Liver (tissue), 9 donors: Measurements from ENCODE around the gene GSTM3. TPM values are rescaled to one million over a fixed set of nuclear protein-coding genes. Genes with fewer than 3 reads are reported as not detected.
A peak's percentile ranks its signal among the peaks of the same experiment; 100 is the strongest.

Experiments used
- DNase-seq: peaks from one replicate; pipeline ENCODE4 v3.0.0-alpha.2; 2017; ENCODE audit warnings: low spot score
- H3K27ac ChIP-seq, 2 donors: one replicate each; pipeline ENCODE4 v1.7.0; 2013; ENCODE audit warnings: inconsistent platforms in 2 of 2, low read length in 2 of 2, control low read depth in 1 of 2, low read depth in 1 of 2, mild to moderate bottlenecking in 1 of 2
- H3K27me3 ChIP-seq, 4 donors: one replicate each; pipeline versions ENCODE4 v1.6.1 to v1.7.0; 2013; ENCODE audit warnings: low read length in 3 of 4, inconsistent platforms in 1 of 4, mild to moderate bottlenecking in 1 of 4, moderate library complexity in 1 of 4; ENCODE audit not compliant: control insufficient read depth in 4 of 4, insufficient read depth in 4 of 4
- H3K36me3 ChIP-seq, 4 donors: one replicate each; pipeline versions ENCODE4 v1.6.1 to v1.7.0; 2013; ENCODE audit warnings: low read length in 3 of 4, mild to moderate bottlenecking in 3 of 4, low read depth in 1 of 4, moderate library complexity in 1 of 4; ENCODE audit not compliant: control insufficient read depth in 4 of 4, insufficient read depth in 3 of 4
- H3K4me1 ChIP-seq, 4 donors: one replicate each; pipeline versions ENCODE4 v1.6.1 to v1.7.0; 2013; ENCODE audit warnings: low read length in 3 of 4, mild to moderate bottlenecking in 3 of 4, moderate library complexity in 1 of 4; ENCODE audit not compliant: control insufficient read depth in 4 of 4, insufficient read depth in 4 of 4
- H3K4me3 ChIP-seq, 3 donors: one replicate each; pipeline versions ENCODE4 v1.6.1 to v1.7.0; 2013; ENCODE audit warnings: low read length in 3 of 3, control low read depth in 1 of 3, low read depth in 1 of 3, mild to moderate bottlenecking in 1 of 3
- H3K9ac ChIP-seq, 2 donors: one replicate each; pipeline ENCODE4 v1.7.0; 2013; ENCODE audit warnings: low read length in 2 of 2, mild to moderate bottlenecking in 2 of 2, moderate library complexity in 2 of 2, control low read depth in 1 of 2, low read depth in 1 of 2
- H3K9me3 ChIP-seq, 4 donors: one replicate each; pipeline versions ENCODE4 v1.6.1 to v1.7.0; 2013; ENCODE audit warnings: low read length in 3 of 4; ENCODE audit not compliant: control insufficient read depth in 4 of 4
- EGR1 ChIP-seq, 2 donors: IDR thresholded peaks; 2 replicates each; pipeline ENCODE4 v1.6.1; 2016 to 2018; ENCODE audit warnings: antibody characterized with exemption in 2 of 2, low read depth in 2 of 2
- FOXA1 ChIP-seq: IDR thresholded peaks from 2 replicates; pipeline ENCODE4 v1.6.1; 2016; ENCODE audit warnings: antibody characterized with exemption
- FOXA2 ChIP-seq: IDR thresholded peaks from 2 replicates; pipeline ENCODE4 v1.6.1; 2016; ENCODE audit warnings: antibody characterized with exemption
- GABPA ChIP-seq, 2 donors: IDR thresholded peaks in 1 of 2; conservative IDR thresholded peaks in 1 of 2; 2 replicates each; pipeline ENCODE4 v1.6.1; 2016; ENCODE audit warnings: antibody characterized with exemption in 2 of 2, mild to moderate bottlenecking in 1 of 2, moderate library complexity in 1 of 2
- HNF4A ChIP-seq, 2 donors: conservative IDR thresholded peaks; 2 replicates each; pipeline ENCODE4 v1.6.1; 2016; ENCODE audit warnings: antibody characterized with exemption in 2 of 2, mild to moderate bottlenecking in 2 of 2
- HNF4G ChIP-seq: IDR thresholded peaks from 2 replicates; pipeline ENCODE4 v1.6.1; 2016; ENCODE audit warnings: antibody characterized with exemption
- JUND ChIP-seq, 2 donors: IDR thresholded peaks; 2 replicates each; pipeline ENCODE4 v1.6.1; 2016; ENCODE audit warnings: antibody characterized with exemption in 2 of 2
- NR2F2 ChIP-seq: IDR thresholded peaks from 2 replicates; pipeline ENCODE4 v1.6.1; 2016; ENCODE audit warnings: antibody characterized with exemption
- RAD21 ChIP-seq, 2 donors: IDR thresholded peaks; 2 replicates each; pipeline ENCODE4 v1.6.1; 2016; ENCODE audit warnings: antibody characterized with exemption in 2 of 2, mild to moderate bottlenecking in 2 of 2
- RXRA ChIP-seq, 2 donors: IDR thresholded peaks; 2 replicates each; pipeline ENCODE4 v1.6.1; 2017 to 2018; ENCODE audit warnings: antibody characterized with exemption in 2 of 2, mild to moderate bottlenecking in 1 of 2
- SP1 ChIP-seq: IDR thresholded peaks from 2 replicates; pipeline ENCODE4 v1.6.1; 2018; ENCODE audit warnings: antibody characterized with exemption, mild to moderate bottlenecking
- TAF1 ChIP-seq: conservative IDR thresholded peaks from 2 replicates; pipeline ENCODE4 v1.6.1; 2016; ENCODE audit warnings: antibody characterized with exemption, mild to moderate bottlenecking
- YY1 ChIP-seq: IDR thresholded peaks from 2 replicates; pipeline ENCODE4 v1.6.1; 2016; ENCODE audit warnings: antibody characterized with exemption, mild to moderate bottlenecking
- WGBS: extraction: QIAGEN DNeasy Blood & Tissue Kit; methylation state at CpG from one replicate; pipeline ENCODE4 v1.1.7; 2013; 5-methylcytosine and 5-hydroxymethylcytosine counted together
- polyA plus RNA-seq, 2 donors: library from polyadenylated mRNA; stranded (reverse) in 1 of 2; unstranded in 1 of 2; fragments of 200-250 nt in 1 of 2; fragments of >200 nt in 1 of 2; fragmentation: Nextera tagmentation in 1 of 2; extraction: Ambion mirVana in 1 of 2; gene quantifications; one replicate each; pipeline versions ENCODE4 v1.2.1 to v1.2.3, GENCODE V29; 2013 to 2015
- total RNA-seq, 2 donors: library from RNA; depleted of rRNA; stranded (reverse); fragments of >200 nt; gene quantifications; one replicate each; pipeline ENCODE4 v1.2.3, GENCODE V29; 2014
- TF ChIP-seq, protein P1 (sequence below): fragments of 150-350 bp; IDR thresholded peaks from 2 replicates; pipeline ENCODE4 v1.5.1; 2017; ENCODE audit warnings: improper control_type of control experiment, low read depth, low read length; ENCODE audit not compliant: missing input control
- TF ChIP-seq, protein P2 (sequence below): IDR thresholded peaks from 2 replicates; pipeline ENCODE4 v1.6.1; 2016; ENCODE audit warnings: antibody characterized with exemption
- TF ChIP-seq, protein P3 (sequence below): IDR thresholded peaks from 2 replicates; pipeline ENCODE4 v1.6.1; 2016; ENCODE audit warnings: antibody characterized with exemption
- TF ChIP-seq, protein P4 (sequence below): IDR thresholded peaks from 2 replicates; pipeline ENCODE4 v1.6.1; 2016; ENCODE audit warnings: antibody characterized with exemption
- TF ChIP-seq, protein P5 (sequence below): IDR thresholded peaks from 2 replicates; pipeline ENCODE4 v1.6.1; 2016; ENCODE audit warnings: antibody characterized with exemption, mild to moderate bottlenecking
- donor health status: healthy.
- donor health status: healthy.
- donor health status: healthy.
- donor health status: healthy.
- donor health status: healthy.

The GSTM3 gene
- total and polyA plus RNA-seq, 4 donors = 6.9 to 51.5 (median 34.9) TPM

DNA sequence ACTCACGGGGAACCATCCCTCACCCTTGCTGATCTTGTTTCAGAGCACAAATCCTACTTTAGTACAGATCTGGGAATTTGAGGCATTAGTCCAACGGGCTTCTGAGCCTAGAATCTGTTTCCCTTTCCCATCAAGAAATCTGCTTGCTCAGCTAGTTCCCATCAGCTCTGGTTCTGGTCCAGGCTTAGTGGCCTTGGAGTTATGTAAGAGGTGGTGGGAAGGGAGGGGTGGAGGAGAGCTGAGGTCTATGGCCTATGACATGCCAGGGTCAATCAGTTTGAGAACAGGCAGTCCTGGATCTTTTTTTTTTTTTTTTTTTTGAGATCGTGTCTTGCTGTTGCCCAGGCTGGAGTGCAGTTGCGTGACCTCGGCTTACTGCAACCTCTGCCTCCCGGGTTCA lies 49.1 kb downstream of the GSTM3 start:
- TF ChIP-seq, protein P1, sequence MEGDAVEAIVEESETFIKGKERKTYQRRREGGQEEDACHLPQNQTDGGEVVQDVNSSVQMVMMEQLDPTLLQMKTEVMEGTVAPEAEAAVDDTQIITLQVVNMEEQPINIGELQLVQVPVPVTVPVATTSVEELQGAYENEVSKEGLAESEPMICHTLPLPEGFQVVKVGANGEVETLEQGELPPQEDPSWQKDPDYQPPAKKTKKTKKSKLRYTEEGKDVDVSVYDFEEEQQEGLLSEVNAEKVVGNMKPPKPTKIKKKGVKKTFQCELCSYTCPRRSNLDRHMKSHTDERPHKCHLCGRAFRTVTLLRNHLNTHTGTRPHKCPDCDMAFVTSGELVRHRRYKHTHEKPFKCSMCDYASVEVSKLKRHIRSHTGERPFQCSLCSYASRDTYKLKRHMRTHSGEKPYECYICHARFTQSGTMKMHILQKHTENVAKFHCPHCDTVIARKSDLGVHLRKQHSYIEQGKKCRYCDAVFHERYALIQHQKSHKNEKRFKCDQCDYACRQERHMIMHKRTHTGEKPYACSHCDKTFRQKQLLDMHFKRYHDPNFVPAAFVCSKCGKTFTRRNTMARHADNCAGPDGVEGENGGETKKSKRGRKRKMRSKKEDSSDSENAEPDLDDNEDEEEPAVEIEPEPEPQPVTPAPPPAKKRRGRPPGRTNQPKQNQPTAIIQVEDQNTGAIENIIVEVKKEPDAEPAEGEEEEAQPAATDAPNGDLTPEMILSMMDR = no peak
- TF ChIP-seq YY1 (peak; percentile 33), SP1 (peak; percentile 93), FOXA2 (no peak), HNF4A (conservative IDR thresholded peaks at IDR 0.05) (peak; percentile 62 to 82), NR2F2 (peak; percentile 97), EGR1 (IDR thresholded peaks at IDR 0.05; ENCODE audit: low read depth in 2 of 2) (peak in 1 of 2 donors; percentile 50), FOXA1 (no peak), RAD21 (IDR thresholded peaks at IDR 0.05) (peak; percentile 18 to 51), RXRA (IDR thresholded peaks at IDR 0.05) (peak; percentile 95 to 97), JUND (IDR thresholded peaks at IDR 0.05) (peak; percentile 53 to 59)
- TF ChIP-seq, protein P2, sequence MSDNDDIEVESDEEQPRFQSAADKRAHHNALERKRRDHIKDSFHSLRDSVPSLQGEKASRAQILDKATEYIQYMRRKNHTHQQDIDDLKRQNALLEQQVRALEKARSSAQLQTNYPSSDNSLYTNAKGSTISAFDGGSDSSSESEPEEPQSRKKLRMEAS = peak; percentile 56
- TF ChIP-seq, protein P3, sequence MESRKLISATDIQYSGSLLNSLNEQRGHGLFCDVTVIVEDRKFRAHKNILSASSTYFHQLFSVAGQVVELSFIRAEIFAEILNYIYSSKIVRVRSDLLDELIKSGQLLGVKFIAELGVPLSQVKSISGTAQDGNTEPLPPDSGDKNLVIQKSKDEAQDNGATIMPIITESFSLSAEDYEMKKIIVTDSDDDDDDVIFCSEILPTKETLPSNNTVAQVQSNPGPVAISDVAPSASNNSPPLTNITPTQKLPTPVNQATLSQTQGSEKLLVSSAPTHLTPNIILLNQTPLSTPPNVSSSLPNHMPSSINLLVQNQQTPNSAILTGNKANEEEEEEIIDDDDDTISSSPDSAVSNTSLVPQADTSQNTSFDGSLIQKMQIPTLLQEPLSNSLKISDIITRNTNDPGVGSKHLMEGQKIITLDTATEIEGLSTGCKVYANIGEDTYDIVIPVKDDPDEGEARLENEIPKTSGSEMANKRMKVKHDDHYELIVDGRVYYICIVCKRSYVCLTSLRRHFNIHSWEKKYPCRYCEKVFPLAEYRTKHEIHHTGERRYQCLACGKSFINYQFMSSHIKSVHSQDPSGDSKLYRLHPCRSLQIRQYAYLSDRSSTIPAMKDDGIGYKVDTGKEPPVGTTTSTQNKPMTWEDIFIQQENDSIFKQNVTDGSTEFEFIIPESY = peak; percentile 51
- H3K9me3 ChIP-seq = no peaks in the 10 kb centered on the region
- H3K4me3 ChIP-seq = no peak overlapping the region
- peak overlapping the region; percentile 52 to 71 for H3K27ac ChIP-seq
- H3K27me3 ChIP-seq = no peaks in the 10 kb centered on the region
- peaks cover 4 to 32% (median 18%) of the 10 kb centered on the region in 4 donors for H3K4me1 ChIP-seq
- no peak for DNase-seq
- H3K9ac ChIP-seq = no peak overlapping the region
- 26% methylated on average over 6 of the region's 6 CpGs for WGBS
- peaks cover 0 to 1% (median 0%) of the 10 kb centered on the region in 4 donors for H3K36me3 ChIP-seq

DNA sequence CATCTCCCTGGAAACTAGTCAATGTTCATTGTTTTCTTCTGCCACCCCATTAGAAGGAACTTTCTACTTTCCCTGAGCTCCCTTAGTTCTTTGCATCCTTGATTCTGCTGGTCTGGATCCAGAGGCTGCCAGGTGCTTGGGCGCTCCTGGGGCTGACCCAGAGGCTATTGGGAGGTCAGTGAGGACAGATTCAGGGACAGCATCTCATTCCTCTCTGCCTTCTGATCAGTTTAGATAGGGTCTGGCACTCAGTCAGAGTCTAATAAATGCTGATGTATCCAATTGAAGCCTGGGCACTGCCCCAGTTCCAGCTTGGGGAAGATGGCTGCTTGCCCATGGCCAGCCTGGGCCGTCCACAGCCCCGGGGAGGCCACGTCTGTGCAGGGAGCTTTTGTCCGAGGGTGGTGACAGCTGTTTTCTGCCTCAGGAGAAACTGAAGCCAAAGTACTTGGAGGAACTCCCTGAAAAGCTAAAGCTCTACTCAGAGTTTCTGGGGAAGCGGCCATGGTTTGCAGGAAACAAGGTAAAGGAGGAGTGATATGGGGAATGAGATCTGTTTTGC lies 50.9 kb downstream of the GSTM3 start:
- H3K27ac ChIP-seq = peak overlapping the region in 1 of 2 donors; percentile 20
- H3K9ac ChIP-seq = no peak overlapping the region
- DNase-seq = no peak
- H3K4me3 ChIP-seq = peak overlapping the region in 1 of 3 donors; percentile 87
- 42% methylated on average over 6 of the region's 6 CpGs for WGBS
- peaks cover 0 to 1% (median 0%) of the 10 kb centered on the region in 4 donors for H3K36me3 ChIP-seq
- peaks cover 4 to 32% (median 20%) of the 10 kb centered on the region in 4 donors for H3K4me1 ChIP-seq
- H3K9me3 ChIP-seq = no peaks in the 10 kb centered on the region
- H3K27me3 ChIP-seq = no peaks in the 10 kb centered on the region
- TF ChIP-seq, protein P4, sequence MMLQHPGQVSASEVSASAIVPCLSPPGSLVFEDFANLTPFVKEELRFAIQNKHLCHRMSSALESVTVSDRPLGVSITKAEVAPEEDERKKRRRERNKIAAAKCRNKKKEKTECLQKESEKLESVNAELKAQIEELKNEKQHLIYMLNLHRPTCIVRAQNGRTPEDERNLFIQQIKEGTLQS = no peak
- TF ChIP-seq HNF4A (conservative IDR thresholded peaks at IDR 0.05) = no peak
- TF ChIP-seq YY1 = peak; percentile 40
- TF ChIP-seq, protein P1 = no peak
- no peak for TF ChIP-seq GABPA (IDR thresholded peaks at IDR 0.05 in 1 of 2, conservative IDR thresholded peaks at IDR 0.05 in 1 of 2)
- TF ChIP-seq NR2F2 = no peak
- no peak for TF ChIP-seq JUND (IDR thresholded peaks at IDR 0.05)
- TF ChIP-seq TAF1 = no peak
- TF ChIP-seq HNF4G = no peak
- TF ChIP-seq, protein P2 = no peak
- peak; percentile 61 to 67 for TF ChIP-seq RXRA (IDR thresholded peaks at IDR 0.05)
- TF ChIP-seq, protein P5, sequence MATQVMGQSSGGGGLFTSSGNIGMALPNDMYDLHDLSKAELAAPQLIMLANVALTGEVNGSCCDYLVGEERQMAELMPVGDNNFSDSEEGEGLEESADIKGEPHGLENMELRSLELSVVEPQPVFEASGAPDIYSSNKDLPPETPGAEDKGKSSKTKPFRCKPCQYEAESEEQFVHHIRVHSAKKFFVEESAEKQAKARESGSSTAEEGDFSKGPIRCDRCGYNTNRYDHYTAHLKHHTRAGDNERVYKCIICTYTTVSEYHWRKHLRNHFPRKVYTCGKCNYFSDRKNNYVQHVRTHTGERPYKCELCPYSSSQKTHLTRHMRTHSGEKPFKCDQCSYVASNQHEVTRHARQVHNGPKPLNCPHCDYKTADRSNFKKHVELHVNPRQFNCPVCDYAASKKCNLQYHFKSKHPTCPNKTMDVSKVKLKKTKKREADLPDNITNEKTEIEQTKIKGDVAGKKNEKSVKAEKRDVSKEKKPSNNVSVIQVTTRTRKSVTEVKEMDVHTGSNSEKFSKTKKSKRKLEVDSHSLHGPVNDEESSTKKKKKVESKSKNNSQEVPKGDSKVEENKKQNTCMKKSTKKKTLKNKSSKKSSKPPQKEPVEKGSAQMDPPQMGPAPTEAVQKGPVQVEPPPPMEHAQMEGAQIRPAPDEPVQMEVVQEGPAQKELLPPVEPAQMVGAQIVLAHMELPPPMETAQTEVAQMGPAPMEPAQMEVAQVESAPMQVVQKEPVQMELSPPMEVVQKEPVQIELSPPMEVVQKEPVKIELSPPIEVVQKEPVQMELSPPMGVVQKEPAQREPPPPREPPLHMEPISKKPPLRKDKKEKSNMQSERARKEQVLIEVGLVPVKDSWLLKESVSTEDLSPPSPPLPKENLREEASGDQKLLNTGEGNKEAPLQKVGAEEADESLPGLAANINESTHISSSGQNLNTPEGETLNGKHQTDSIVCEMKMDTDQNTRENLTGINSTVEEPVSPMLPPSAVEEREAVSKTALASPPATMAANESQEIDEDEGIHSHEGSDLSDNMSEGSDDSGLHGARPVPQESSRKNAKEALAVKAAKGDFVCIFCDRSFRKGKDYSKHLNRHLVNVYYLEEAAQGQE = no peak
- peak; percentile 17 for TF ChIP-seq SP1
- TF ChIP-seq FOXA2 = no peak
- no peak for TF ChIP-seq RAD21 (IDR thresholded peaks at IDR 0.05)
- no peak for TF ChIP-seq EGR1 (IDR thresholded peaks at IDR 0.05; ENCODE audit: low read depth in 2 of 2)
- TF ChIP-seq FOXA1 = no peak
